ENCODE results near the gene PEX14.

GRCh38 chr1:10650556-10651388 lies 176.0 kb downstream of the PEX14 start:
- TF ChIP-seq, protein P1, sequence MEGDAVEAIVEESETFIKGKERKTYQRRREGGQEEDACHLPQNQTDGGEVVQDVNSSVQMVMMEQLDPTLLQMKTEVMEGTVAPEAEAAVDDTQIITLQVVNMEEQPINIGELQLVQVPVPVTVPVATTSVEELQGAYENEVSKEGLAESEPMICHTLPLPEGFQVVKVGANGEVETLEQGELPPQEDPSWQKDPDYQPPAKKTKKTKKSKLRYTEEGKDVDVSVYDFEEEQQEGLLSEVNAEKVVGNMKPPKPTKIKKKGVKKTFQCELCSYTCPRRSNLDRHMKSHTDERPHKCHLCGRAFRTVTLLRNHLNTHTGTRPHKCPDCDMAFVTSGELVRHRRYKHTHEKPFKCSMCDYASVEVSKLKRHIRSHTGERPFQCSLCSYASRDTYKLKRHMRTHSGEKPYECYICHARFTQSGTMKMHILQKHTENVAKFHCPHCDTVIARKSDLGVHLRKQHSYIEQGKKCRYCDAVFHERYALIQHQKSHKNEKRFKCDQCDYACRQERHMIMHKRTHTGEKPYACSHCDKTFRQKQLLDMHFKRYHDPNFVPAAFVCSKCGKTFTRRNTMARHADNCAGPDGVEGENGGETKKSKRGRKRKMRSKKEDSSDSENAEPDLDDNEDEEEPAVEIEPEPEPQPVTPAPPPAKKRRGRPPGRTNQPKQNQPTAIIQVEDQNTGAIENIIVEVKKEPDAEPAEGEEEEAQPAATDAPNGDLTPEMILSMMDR (IDR thresholded peaks at IDR 0.05; ENCODE audit: poor library complexity, severe bottlenecking): no peak
- TF ChIP-seq EP300 (conservative IDR thresholded peaks at IDR 0.05; ENCODE audit: poor library complexity, severe bottlenecking): no peak
- TF ChIP-seq TAF1 (IDR thresholded peaks at IDR 0.05; ENCODE audit: low read depth): no peak
- TF ChIP-seq SMC3 (conservative IDR thresholded peaks at IDR 0.05; ENCODE audit: poor library complexity): no peak
